HG03432 (cell line): Measurements from ENCODE around the gene SDHAF2.
"Not testable (repeated sequence)": the region's sequence is repeated elsewhere in the genome, so short reads cannot be mapped to it uniquely, and the experiment has no call there.

Source experiments
- ATAC-seq: cut with Tn5 transposase; IDR thresholded peaks from one replicate; pipeline ENCODE4 v1.9.1; 2021; ENCODE audit warnings: mild to moderate bottlenecking, moderate library complexity; ENCODE audit not compliant: unreplicated experiment

Gene SDHAF2

GRCh38 chr11:61422226-61422625 is 7.7 kb upstream of the SDHAF2 start:
- no peak for ATAC-seq

- no peak for ATAC-seq
Observed at GRCh38 chr11:61425367-61426131, 4.4 kb upstream of the SDHAF2 start.

- ATAC-seq: peak; percentile 69
Observed at GRCh38 chr11:61429346-61429690, 606 bp upstream of the SDHAF2 start.

- not testable (repeated sequence) for ATAC-seq
Observed at GRCh38 chr11:61430839-61431238, 915 bp downstream of the SDHAF2 start.

- no peak for ATAC-seq
Observed at GRCh38 chr11:61437496-61437895, 7.6 kb downstream of the SDHAF2 start.

GRCh38 chr11:61439615-61440014 is 9.7 kb downstream of the SDHAF2 start:
- ATAC-seq: no peak

GRCh38 chr11:61442616-61443015 is 12.7 kb downstream of the SDHAF2 start:
- no peak for ATAC-seq

GRCh38 chr11:61445516-61445915 is 15.6 kb downstream of the SDHAF2 start:
- no peak for ATAC-seq

GRCh38 chr11:61446211-61446651 is 16.3 kb downstream of the SDHAF2 start:
- ATAC-seq: no peak

- ATAC-seq: no peak
Observed at GRCh38 chr11:61447601-61448551, 18.0 kb downstream of the SDHAF2 start.

- no peak for ATAC-seq
Observed at GRCh38 chr11:61448552-61448927, 18.6 kb downstream of the SDHAF2 start.

GRCh38 chr11:61452825-61453224 is 22.9 kb downstream of the SDHAF2 start:
- ATAC-seq: no peak

- ATAC-seq: no peak
Observed at GRCh38 chr11:61453695-61454094, 23.8 kb downstream of the SDHAF2 start.

- no peak for ATAC-seq
Observed at GRCh38 chr11:61454520-61454919, 24.6 kb downstream of the SDHAF2 start.

- ATAC-seq: no peak
Observed at GRCh38 chr11:61460474-61460881, 30.6 kb downstream of the SDHAF2 start.

GRCh38 chr11:61460986-61461385 is 31.1 kb downstream of the SDHAF2 start:
- ATAC-seq: no peak

GRCh38 chr11:61467602-61468001 is 37.7 kb downstream of the SDHAF2 start:
- not testable (repeated sequence) for ATAC-seq

- no peak for ATAC-seq
Observed at GRCh38 chr11:61468002-61468401, 38.1 kb downstream of the SDHAF2 start.

GRCh38 chr11:61472282-61472681 is 42.4 kb downstream of the SDHAF2 start:
- ATAC-seq: no peak

- ATAC-seq: no peak
Observed at GRCh38 chr11:61472868-61473267, 42.9 kb downstream of the SDHAF2 start.

- ATAC-seq: no peak
Observed at GRCh38 chr11:61473370-61474012, 43.6 kb downstream of the SDHAF2 start.
